GM19240 (cell line): ENCODE measurements around the gene TCFL5.
A peak's percentile ranks its signal among the peaks of the same experiment; 100 is the strongest.

Experiments used
- DNase-seq: peaks from one replicate; pipeline ENCODE4 v3.0.0; 2011; ENCODE audit warnings: low spot score; ENCODE audit not compliant: insufficient read length

The TCFL5 gene

DNA sequence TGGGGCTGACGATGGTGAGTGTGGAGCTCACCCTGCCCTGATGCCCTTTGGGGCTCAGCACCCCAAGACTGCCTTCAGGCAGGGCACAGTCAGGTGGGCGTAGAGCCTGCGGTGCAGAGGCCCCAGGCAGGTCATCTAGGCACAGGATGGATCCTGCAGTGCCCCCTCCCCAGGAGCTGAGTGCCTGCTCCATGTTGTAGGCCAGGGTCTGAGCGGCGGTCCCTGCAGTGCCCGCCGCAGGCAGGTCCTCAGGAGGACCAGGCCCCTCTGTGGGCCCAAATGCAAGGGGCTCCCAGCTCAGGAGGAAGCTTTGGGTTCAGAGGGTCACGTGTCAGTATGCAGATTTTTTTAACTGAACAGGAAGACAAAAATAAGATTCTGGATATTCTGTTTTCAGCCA, 62.6 kb downstream of the TCFL5 start:
- DNase-seq = no peak

GRCh38 chr20:62797671-62798532, 63.7 kb downstream of the TCFL5 start:
- no peak for DNase-seq

DNA sequence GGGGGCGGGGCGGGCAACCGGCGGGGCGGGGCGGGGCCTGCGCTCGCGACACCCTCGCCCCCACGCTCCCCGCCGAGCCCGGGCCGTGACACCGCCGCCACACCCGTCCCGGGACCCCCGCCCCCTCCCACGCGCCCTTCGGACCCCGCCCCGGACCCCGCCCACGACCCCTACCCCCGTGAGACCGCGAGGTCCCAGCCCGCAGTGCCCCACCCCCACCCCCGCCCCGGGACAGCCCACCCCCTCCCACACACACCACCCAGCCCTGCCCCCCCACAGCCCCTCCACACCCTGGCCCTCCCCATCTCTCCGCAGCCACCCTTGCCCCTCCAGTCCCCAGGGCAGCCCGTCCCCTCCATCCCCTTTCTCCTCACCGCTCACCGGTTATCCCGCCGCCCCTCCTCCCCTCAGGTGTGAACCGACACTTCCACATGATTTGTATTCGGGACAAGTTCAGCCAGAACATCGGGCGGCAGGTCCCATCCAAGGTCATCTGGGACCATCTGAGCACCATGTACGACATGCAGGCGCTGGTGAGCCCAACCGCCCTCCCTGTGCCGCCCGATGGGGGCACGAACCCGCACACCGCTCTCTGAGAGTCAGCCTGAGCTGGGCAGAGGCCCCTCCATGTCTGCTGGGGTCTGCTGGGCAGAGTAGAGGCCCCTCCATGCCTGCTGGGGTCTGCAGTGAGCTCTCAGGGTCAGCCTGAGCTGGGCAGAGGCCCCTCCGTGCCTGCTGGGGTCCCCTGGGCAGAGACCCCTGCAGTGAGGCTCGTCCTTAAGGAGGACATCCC, 64.7 kb downstream of the TCFL5 start:
- DNase-seq = no peak

DNA sequence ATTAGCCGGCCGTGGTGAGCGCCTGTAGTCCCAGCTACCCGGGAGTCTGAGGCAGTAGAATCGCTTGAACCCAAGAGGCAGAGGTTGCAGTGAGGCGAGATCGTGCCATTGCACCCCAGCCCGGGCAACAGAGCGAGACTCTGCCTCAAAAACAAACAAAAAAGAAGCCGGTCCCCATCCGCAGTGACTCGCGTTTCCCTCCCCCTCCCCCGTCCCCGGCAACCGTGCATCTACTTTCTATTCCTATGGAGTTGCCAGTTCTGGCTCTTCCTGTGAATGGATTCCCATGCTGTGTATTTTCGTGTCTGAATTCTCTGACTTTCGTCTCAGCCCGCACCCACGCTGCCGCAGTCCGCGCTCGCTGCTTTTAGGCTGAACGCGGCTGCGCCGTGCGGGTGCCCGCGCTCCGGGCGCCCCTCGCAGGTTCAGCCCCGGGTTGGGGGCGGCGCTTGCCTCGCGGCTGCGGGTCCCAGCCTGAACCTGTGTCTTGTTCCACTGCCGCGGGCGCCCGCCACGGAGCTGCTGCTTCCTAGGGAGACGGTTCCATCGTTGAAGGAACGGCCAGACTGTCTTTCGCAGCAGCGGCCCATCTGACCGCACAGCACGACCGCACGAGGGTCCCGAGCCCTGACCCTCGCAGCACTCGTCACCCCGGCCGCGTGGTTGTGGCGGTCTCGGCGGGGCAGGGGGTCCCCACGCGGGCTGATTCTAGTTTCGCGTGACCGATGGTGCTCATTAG, 66.4 kb downstream of the TCFL5 start:
- no peak for DNase-seq

- peak; percentile 91 for DNase-seq
These were observed 67.5 kb downstream of the TCFL5 start for GRCh38 chr20:62794007-62794724.

DNA sequence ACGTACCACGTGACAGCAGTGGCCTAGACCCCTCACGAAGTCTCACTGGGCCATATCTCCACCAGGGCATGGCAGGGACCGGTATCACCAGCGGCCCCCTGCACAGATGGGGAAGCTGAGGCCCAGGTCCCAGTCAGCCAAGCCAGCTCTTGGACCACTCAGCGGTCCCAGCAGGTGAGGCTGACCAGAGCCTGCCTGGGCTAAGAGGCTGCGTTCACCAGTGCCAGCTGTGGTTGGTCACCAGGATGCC, 67.9 kb downstream of the TCFL5 start:
- no peak for DNase-seq

DNA sequence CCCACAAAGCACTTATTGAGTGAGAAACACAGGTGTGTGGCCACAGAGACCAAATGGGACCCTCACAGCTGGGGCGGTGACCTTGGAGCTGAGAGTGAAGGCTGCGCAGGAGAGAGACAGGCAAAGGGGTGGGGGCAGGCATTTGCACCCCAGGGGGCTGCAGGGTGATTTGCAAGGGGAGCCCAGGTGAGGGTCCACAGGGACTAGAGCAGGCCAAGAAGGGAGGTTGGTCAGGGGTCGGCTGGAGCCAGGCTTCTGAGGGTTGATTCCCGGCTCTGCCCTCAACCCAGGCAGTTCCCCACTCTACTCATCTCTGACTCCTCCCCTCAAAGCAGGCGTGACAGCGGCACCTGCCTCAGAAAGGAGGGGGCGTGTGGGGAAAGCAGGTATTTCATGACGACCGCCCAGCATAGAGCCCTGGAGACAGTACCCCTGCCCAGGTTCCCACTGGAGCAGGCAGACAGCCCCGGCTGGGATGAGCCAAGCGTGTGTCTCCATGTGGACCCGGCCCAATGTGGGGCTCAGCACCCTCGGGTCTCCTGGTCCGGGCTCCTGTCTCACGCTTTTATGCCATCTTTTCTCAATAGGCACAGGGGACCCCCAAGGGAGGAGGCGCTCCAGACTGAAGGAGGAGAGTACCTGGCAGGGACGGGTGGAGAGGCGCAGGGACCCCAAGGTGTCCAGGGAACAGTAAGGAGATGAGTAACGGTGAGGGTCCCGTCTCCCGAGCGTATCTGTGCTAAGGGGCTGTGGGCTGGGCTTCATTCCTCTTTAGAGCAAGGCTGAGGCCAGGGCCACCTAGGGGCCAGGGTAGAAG, 68.5 kb downstream of the TCFL5 start:
- no peak for DNase-seq

DNA sequence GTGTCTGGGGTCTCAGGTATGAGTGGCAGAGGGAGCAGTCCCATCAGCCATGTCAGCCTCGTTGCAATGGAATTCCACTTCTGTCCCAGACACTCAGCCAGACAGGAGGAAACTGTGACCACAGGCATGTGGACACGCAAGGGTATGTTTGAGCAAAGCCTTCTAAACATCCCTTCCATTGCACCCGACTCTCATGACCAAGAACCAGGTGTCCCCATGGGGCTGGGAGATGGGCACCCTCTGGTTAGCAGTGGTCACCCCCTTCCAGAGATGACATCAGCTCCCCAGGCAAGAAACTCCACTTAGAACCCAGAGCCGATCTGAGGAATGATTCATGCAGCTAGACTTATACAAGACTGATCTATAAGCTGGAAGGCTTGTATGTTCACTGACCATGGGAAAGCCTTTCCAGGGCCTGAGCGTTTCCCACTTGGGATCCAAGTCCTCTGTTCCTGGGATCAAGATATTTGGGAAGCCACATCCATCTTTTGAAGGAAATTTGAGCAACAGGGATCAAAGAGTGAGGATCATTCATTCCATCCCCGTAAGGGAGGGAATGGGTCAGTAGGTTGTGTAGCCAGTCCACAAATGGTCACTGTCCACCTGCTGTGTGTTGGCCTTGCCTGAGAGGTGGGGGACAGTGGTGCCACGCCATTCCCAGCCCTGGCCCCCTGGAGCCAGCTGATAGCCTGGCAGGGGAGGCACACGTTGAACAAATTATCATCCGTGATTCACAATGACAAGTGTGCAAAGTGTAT, 69.3 kb downstream of the TCFL5 start:
- no peak for DNase-seq

GRCh38 chr20:62791301-62792181, 70.1 kb downstream of the TCFL5 start:
- no peak for DNase-seq
